ENCODE results near the gene FMNL2. TPM values are rescaled to one million over a fixed set of nuclear protein-coding genes. Genes with fewer than 3 reads are reported as not detected.

Gene FMNL2
- total RNA-seq, 3 donors from 2014 or later (not counting 1 experiment from before 2014, with no cell fraction given) = 0.34 to 3.0 (median 0.78) TPM

DNA sequence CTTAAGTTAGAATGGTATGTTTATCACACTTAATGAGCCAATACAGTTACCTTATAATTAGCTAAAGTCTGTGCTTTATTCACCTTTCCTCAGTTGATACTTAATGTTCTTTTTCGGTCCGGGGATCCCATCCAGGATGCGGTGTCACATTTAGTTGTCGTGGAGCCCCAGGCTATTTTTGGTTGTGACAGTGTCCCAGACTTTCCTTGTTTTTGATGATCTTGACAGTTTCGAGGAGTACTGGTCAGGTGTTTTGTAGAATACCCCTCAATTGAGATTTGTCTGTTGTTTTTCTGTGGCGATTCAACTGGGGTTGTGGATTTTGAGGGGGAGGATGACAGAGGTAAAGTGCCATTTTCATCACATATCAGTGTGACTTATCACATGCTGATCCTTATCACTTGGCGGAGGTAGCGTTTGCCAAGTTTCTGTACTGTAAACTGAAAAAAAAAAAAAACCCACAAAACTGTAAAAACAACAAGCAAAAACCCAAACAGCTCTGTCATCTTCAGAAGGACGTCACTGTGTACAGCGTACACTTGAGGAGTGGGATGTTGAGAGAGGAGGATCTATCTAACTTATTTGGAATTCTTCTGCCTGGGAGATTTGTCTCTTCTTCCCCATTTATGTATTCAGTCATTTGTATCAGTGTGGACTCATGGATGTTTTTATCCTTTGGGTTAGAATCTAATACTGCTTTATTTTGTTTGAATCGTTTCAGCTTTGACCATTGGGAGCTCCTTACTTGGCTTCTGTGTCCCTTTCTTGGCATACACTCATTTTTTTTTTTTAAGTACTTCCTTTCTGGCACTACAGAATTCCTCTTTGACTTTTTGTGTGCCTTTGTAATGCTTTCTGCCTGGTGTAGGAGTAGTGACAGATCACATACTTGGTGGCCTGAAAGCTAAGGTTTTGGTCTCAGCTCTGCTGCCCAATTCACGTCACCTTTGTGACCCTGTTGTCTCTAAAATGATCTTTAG is 68.1 kb downstream of the FMNL2 start:
- Histone ChIP-seq H3K36me3 (ENCODE audit: control insufficient read depth, insufficient read depth, low read length) (no peaks in the 10 kb centered on the region), H3K27me3 (ENCODE audit: control insufficient read depth, insufficient read depth, low read length) (no peaks in the 10 kb centered on the region), H3K9me3 (ENCODE audit: control insufficient read depth, insufficient read depth, low read length) (no peaks in the 10 kb centered on the region), H3K4me3 (ENCODE audit: low read length) (no peak overlapping the region), H3K4me1 (ENCODE audit: control insufficient read depth, insufficient read depth, low read length) (no peaks in the 10 kb centered on the region), H3K27ac (ENCODE audit: low read length) (no peak overlapping the region)
- Mint-ChIP-seq H3K4me1 (peaks cover 0 to 7% of the 10 kb centered on the region in 2 donors), H3K4me3 (no peak overlapping the region), H3K36me3 (no peaks in the 10 kb centered on the region), H3K9me3 (no peaks in the 10 kb centered on the region), H3K27me3 (ENCODE audit: low read depth in 2 of 2) (peaks cover 9 to 22% of the 10 kb centered on the region in 2 donors), H3K27ac (no peak overlapping the region)
- TF ChIP-seq, protein P1, sequence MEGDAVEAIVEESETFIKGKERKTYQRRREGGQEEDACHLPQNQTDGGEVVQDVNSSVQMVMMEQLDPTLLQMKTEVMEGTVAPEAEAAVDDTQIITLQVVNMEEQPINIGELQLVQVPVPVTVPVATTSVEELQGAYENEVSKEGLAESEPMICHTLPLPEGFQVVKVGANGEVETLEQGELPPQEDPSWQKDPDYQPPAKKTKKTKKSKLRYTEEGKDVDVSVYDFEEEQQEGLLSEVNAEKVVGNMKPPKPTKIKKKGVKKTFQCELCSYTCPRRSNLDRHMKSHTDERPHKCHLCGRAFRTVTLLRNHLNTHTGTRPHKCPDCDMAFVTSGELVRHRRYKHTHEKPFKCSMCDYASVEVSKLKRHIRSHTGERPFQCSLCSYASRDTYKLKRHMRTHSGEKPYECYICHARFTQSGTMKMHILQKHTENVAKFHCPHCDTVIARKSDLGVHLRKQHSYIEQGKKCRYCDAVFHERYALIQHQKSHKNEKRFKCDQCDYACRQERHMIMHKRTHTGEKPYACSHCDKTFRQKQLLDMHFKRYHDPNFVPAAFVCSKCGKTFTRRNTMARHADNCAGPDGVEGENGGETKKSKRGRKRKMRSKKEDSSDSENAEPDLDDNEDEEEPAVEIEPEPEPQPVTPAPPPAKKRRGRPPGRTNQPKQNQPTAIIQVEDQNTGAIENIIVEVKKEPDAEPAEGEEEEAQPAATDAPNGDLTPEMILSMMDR (IDR thresholded peaks at IDR 0.05) = no peak
- ATAC-seq = peak in 2 of 3 donors; percentile 20 to 54
- intact Hi-C loops (cut with micrococcal nuclease) = no loop called here
- 56% methylated on average over 11 of the region's 12 CpGs for WGBS (ENCODE audit: insufficient coverage)
- peak in 1 of 2 donors; percentile 12 for DNase-seq

DNA sequence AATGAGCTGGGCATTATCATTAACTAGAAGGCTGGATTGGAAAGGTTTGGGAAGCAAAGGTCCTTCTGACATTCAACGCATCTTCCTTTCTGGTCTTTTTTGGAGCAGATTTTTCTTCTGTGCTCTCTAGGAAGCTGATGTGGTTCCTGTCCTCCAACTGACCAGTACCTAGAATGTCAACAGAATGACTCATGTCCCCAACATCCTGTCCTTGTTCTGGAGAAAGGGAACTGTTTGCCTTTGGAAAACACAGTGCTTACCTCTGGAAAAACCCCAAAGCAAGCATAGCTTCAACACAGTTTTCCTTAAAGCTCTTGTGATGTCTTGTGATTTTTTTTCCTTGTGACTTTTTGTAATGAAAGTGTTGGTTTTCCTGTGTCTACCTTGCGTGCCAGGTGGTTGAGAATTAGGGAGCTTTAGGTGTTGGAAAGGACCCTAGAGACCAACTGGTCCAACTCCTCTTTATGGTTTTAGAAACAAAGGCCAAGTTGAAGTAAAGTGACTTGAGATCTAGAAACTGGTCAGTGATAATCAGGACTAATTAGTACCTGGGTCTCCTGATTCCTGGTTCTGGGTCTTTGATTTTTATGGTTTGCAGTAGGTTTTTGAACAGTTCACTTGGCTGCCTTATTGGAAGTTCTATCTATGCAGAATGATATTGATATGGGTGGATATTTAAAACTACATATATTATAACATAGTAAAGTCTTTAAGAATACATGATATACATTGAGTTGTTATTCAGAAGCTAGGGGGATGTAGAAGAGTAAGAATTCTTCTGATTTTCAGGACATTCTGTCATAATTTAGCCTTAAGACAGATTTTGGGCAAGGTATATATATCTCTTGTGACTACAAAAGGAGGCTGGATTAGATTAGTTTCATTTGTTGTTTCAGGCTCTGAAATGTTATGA is 70.5 kb downstream of the FMNL2 start:
- Mint-ChIP-seq H3K27me3 (ENCODE audit: low read depth in 2 of 2) (peaks cover 5 to 22% of the 10 kb centered on the region in 2 donors), H3K4me1 (peaks cover 0 to 7% of the 10 kb centered on the region in 2 donors), H3K4me3 (no peak overlapping the region), H3K27ac (no peak overlapping the region), H3K9me3 (no peaks in the 10 kb centered on the region), H3K36me3 (no peaks in the 10 kb centered on the region)
- Histone ChIP-seq H3K27me3 (ENCODE audit: control insufficient read depth, insufficient read depth, low read length) (no peaks in the 10 kb centered on the region), H3K4me1 (ENCODE audit: control insufficient read depth, insufficient read depth, low read length) (no peaks in the 10 kb centered on the region), H3K27ac (ENCODE audit: low read length) (no peak overlapping the region), H3K36me3 (ENCODE audit: control insufficient read depth, insufficient read depth, low read length) (no peaks in the 10 kb centered on the region), H3K4me3 (ENCODE audit: low read length) (no peak overlapping the region), H3K9me3 (ENCODE audit: control insufficient read depth, insufficient read depth, low read length) (no peaks in the 10 kb centered on the region)
- DNase-seq = no peak
- 93% methylated on average over 2 of the region's 2 CpGs for WGBS (ENCODE audit: insufficient coverage)
- intact Hi-C loops (cut with micrococcal nuclease) = no loop called here
- ATAC-seq = no peak
- TF ChIP-seq, protein P1 (IDR thresholded peaks at IDR 0.05) = no peak

DNA sequence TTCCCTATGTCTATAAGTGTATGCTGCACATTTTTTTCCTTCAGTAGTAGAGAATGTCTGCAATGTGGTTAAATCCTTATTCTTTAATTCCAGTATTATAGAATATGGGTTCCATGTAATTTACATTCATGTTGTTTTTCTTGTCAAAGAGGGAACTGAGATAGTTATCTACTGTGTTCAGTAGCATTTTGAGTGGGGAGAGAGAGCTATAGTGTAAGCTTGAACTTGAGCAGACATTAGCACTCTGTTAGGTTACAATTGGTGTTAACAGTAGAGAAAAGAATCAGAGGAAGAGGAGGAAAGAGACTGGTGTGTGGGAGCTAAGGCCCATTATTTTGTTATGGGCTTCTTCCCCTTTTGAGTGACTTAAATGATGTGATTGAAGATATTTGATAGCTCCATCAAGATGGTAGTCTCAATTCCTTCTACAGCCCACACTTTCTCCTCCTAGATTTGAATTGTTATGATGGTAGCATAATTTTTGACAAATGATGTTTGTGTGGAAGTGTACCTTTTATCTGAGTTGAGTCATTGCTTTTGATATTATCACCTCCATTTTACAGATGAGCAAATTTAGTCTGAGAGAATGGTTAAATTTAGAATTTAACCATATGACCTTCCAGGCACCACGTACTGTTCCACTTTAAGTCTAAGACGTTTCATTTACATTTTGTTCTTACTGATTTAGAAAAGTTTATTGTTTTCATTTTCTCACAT is 71.3 kb downstream of the FMNL2 start:
- H3K36me3 ChIP-seq (ENCODE audit: control insufficient read depth, insufficient read depth, low read length) = no peaks in the 10 kb centered on the region
- no peak for DNase-seq
- no peak overlapping the region for H3K4me3 Mint-ChIP-seq
- peaks cover 0 to 7% of the 10 kb centered on the region in 2 donors for H3K4me1 Mint-ChIP-seq
- H3K9me3 Mint-ChIP-seq = no peaks in the 10 kb centered on the region
- no peaks in the 10 kb centered on the region for H3K9me3 ChIP-seq (ENCODE audit: control insufficient read depth, insufficient read depth, low read length)
- intact Hi-C loops (cut with micrococcal nuclease) = no loop called here
- H3K27ac ChIP-seq (ENCODE audit: low read length) = no peak overlapping the region
- H3K36me3 Mint-ChIP-seq = no peaks in the 10 kb centered on the region
- no peak for ATAC-seq
- H3K4me1 ChIP-seq (ENCODE audit: control insufficient read depth, insufficient read depth, low read length) = no peaks in the 10 kb centered on the region
- peaks cover 5 to 23% of the 10 kb centered on the region in 2 donors for H3K27me3 Mint-ChIP-seq (ENCODE audit: low read depth in 2 of 2)
- WGBS (ENCODE audit: insufficient coverage) = no CpG with 5 or more reads among the region's 2 CpGs
- TF ChIP-seq, protein P1 (IDR thresholded peaks at IDR 0.05) = no peak
- H3K27me3 ChIP-seq (ENCODE audit: control insufficient read depth, insufficient read depth, low read length) = no peaks in the 10 kb centered on the region
- H3K4me3 ChIP-seq (ENCODE audit: low read length) = no peak overlapping the region
- H3K27ac Mint-ChIP-seq = no peak overlapping the region

Data from natural killer cell (primary cell).